Neural progenitor cell (in vitro differentiated cells): Measurements from ENCODE around the gene ANKRD11.

Experiments used
- CTCF ChIP-seq: fragments of 200-600 bp; sonication (generic); IDR thresholded peaks from 2 replicates; pipeline ENCODE4 v1.5.1; 2017; ENCODE audit warnings: antibody characterized with exemption, mild to moderate bottlenecking
- EZH2 ChIP-seq: fragments of 200-600 bp; sonication (generic); IDR thresholded peaks from 2 replicates; pipeline ENCODE4 v1.6.1; 2017; ENCODE audit warnings: antibody characterized with exemption, mild to moderate bottlenecking, moderate library complexity
- EZH2phosphoT487 ChIP-seq: fragments of 200-600 bp; sonication (generic); IDR thresholded peaks from 2 replicates; pipeline ENCODE4 v1.6.1; 2017; ENCODE audit warnings: antibody characterized with exemption

GRCh38 chr16:89344846-89345611 is 145.3 kb downstream of the ANKRD11 start:
- TF ChIP-seq CTCF (no peak), EZH2 (no peak), EZH2phosphoT487 (no peak)
